Measurements from ENCODE around the gene CTDP1.

The CTDP1 gene

GRCh38 chr18:79786304-79786703, 106.7 kb downstream of the CTDP1 start:
- DNase-seq: no peak

- DNase-seq: no peak
Observed at GRCh38 chr18:79786786-79787526, 107.4 kb downstream of the CTDP1 start.

GRCh38 chr18:79787527-79787864, 107.9 kb downstream of the CTDP1 start:
- no peak for DNase-seq

- no peak for DNase-seq
Observed at GRCh38 chr18:79787865-79788733, 108.5 kb downstream of the CTDP1 start.

- no peak for DNase-seq
Observed at GRCh38 chr18:79788734-79789085, 109.1 kb downstream of the CTDP1 start.

- no peak for DNase-seq
Observed at GRCh38 chr18:79789091-79789891, 109.7 kb downstream of the CTDP1 start.

- no peak for DNase-seq
Observed at GRCh38 chr18:79789901-79790890, 110.6 kb downstream of the CTDP1 start.

GRCh38 chr18:79790996-79791972, 111.7 kb downstream of the CTDP1 start:
- DNase-seq: no peak

- DNase-seq: no peak
Observed at GRCh38 chr18:79792096-79792987, 112.7 kb downstream of the CTDP1 start.

GRCh38 chr18:79792988-79793355, 113.4 kb downstream of the CTDP1 start:
- no peak for DNase-seq

- no peak for DNase-seq
Observed at GRCh38 chr18:79794846-79795245, 115.2 kb downstream of the CTDP1 start.

- DNase-seq: no peak
Observed at GRCh38 chr18:79795446-79795845, 115.8 kb downstream of the CTDP1 start.

- no peak for DNase-seq
Observed at GRCh38 chr18:79796016-79796415, 116.4 kb downstream of the CTDP1 start.

GRCh38 chr18:79796531-79797405, 117.2 kb downstream of the CTDP1 start:
- no peak for DNase-seq

- DNase-seq: peak; percentile 34
Observed at GRCh38 chr18:79797518-79798345, 118.1 kb downstream of the CTDP1 start, which contains the start of gene KCNG2. Gene KCNG2, plus strand, starts transcription at chr18:79797938. Its CDS starts 65,730 bp downstream, at chr18:79863668.

GRCh38 chr18:79798346-79798998, 118.9 kb downstream of the CTDP1 start:
- no peak for DNase-seq

GRCh38 chr18:79798999-79799370, 119.4 kb downstream of the CTDP1 start:
- DNase-seq: no peak
